CD4-positive, alpha-beta T cell treated with Interleukin-17A for 4 hours (primary cell): ENCODE measurements around the gene GRIK2.

Experiments
- DNase-seq: peaks from one replicate; pipeline ENCODE4 v3.0.0-alpha.2; 2020; ENCODE audit warnings: mixed read lengths

GRIK2 gene

GRCh38 chr6:101462576-101462975 lies 69.1 kb downstream of the GRIK2 start:
- DNase-seq, result no peak

GRCh38 chr6:101465863-101466262 lies 72.4 kb downstream of the GRIK2 start:
- no peak for DNase-seq

- no peak for DNase-seq
Observed at GRCh38 chr6:101477436-101477835, 83.9 kb downstream of the GRIK2 start.

GRCh38 chr6:101478891-101479290 lies 85.4 kb downstream of the GRIK2 start:
- DNase-seq, result no peak

- DNase-seq, result no peak
Observed at GRCh38 chr6:101482606-101483005, 89.1 kb downstream of the GRIK2 start.

- DNase-seq, result no peak
Observed at GRCh38 chr6:101484781-101485180, 91.3 kb downstream of the GRIK2 start.

- no peak for DNase-seq
Observed at GRCh38 chr6:101486124-101486523, 92.6 kb downstream of the GRIK2 start.

- no peak for DNase-seq
Observed at GRCh38 chr6:101486726-101487125, 93.2 kb downstream of the GRIK2 start.

GRCh38 chr6:101489456-101489855 lies 95.9 kb downstream of the GRIK2 start:
- DNase-seq, result no peak

- DNase-seq, result no peak
Observed at GRCh38 chr6:101490857-101491256, 97.3 kb downstream of the GRIK2 start.

GRCh38 chr6:101502818-101503217 lies 109.3 kb downstream of the GRIK2 start:
- DNase-seq, result no peak

- DNase-seq, result no peak
Observed at GRCh38 chr6:101509536-101509935, 116.0 kb downstream of the GRIK2 start.

GRCh38 chr6:101513181-101513580 lies 119.7 kb downstream of the GRIK2 start:
- no peak for DNase-seq

GRCh38 chr6:101516578-101516977 lies 123.1 kb downstream of the GRIK2 start:
- DNase-seq, result no peak

- DNase-seq, result no peak
Observed at GRCh38 chr6:101517632-101518031, 124.1 kb downstream of the GRIK2 start.

GRCh38 chr6:101522254-101522653 lies 128.7 kb downstream of the GRIK2 start:
- DNase-seq, result no peak

GRCh38 chr6:101527467-101527866 lies 134.0 kb downstream of the GRIK2 start:
- DNase-seq, result no peak

GRCh38 chr6:101528801-101529200 lies 135.3 kb downstream of the GRIK2 start:
- no peak for DNase-seq

- DNase-seq, result no peak
Observed at GRCh38 chr6:101531538-101531937, 138.0 kb downstream of the GRIK2 start.

- DNase-seq, result no peak
Observed at GRCh38 chr6:101534386-101534785, 140.9 kb downstream of the GRIK2 start.

- DNase-seq, result no peak
Observed at GRCh38 chr6:101534821-101535220, 141.3 kb downstream of the GRIK2 start.

- no peak for DNase-seq
Observed at GRCh38 chr6:101537753-101538316, 144.3 kb downstream of the GRIK2 start.

- no peak for DNase-seq
Observed at GRCh38 chr6:101539510-101540245, 146.2 kb downstream of the GRIK2 start.

GRCh38 chr6:101541894-101542293 lies 148.4 kb downstream of the GRIK2 start:
- no peak for DNase-seq

- DNase-seq, result no peak
Observed at GRCh38 chr6:101543796-101544195, 150.3 kb downstream of the GRIK2 start.
